ENCODE results near the gene TMEM198.

Gene TMEM198

DNA sequence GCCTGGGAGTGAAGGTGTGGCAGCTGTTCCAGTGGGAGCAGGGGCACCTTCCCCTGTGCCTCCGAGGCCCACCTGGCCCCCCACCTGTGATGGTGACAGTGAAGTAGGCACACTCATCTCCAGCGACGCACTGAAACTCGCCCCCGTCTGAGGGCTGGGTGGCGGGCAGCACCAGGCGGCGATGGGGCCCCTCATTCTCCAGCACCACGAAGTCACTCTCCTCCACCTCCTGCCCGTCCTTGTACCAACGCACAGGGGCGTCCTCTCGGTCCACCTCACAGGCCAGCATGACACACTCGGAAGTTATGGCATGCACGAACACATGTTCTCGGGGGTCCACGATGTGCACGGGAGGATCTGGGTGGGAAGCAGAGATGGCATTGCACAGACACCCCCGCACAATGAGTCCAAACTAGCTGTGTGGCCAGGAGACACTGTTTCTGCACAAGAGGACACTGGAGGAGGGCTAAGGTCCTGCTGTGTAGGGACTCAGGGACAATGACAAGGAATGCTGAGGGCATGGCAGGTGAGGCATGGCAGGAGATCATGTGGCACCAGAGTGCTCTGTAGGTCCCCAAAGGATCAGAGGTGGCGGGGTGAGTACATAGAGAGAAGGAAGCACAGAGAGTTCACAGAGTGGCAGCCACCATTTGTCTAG is 19.6 kb downstream of the TMEM198 start:
- DNase-seq (ENCODE audit: low read depth), result no peak

DNA sequence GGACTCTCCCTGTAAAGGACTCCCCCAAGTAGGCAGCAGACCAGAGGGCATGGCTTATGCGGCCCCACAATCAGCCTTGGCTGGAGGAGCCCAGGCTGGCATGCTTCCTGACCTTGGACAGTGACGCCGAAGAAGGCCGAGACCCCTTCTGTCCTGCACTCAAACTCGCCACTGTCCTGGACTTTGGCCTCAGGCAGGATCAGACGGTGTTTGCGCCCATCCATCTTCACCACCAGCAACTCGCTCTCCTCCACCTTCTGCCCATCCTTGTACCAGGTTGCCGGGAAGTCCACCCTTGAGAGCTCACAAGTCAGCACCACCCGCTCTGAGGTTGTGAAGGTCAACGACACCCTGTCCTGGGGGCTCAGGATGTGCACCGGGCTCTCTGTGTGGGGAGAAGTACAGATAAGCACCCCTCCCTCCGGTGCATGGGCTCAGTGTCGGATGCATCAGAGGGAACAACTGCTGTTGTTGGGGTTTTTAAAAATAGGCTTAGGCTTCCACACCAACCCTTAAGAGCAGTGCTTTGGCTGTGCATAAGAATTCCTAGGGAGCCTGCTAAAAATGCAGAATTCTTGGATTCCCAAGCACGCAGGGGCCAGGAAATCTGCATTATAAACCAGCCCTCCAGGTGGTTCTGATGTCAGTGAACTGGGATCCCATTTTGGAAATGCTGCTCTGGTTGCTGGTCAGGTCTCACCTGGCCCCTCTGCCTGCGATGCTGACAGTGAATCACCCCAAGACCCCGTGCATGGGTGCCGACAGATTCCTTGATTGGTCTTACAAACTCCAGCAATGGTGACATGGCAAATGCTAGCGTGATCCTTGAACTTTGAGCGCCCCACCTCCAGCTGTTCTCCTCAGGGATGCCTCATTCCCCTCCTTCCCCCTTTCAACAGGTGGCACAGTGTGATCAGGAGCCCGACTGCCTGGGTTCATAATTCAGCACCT is 21.6 kb downstream of the TMEM198 start:
- DNase-seq (ENCODE audit: low read depth), result no peak

DNA sequence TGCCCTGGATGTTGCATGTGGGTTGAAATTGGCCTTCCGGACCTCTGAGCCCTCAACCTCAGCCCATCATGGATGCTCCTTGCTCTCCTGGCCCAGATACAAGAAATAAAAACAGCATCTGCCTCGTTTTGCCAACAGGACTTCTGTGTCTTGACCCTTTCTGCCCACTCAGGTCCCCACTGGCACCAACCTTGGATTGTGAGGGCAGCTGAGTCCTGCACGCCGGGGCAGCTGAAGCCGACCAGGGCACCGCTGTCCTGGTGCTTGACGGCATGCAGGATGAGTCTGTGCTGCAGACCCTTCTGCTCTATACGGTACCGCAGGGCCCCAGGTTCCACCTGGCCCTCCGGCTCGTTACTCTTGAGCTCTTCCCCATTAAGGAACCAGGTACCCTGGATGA is 22.8 kb downstream of the TMEM198 start:
- DNase-seq (ENCODE audit: low read depth), result no peak

DNA sequence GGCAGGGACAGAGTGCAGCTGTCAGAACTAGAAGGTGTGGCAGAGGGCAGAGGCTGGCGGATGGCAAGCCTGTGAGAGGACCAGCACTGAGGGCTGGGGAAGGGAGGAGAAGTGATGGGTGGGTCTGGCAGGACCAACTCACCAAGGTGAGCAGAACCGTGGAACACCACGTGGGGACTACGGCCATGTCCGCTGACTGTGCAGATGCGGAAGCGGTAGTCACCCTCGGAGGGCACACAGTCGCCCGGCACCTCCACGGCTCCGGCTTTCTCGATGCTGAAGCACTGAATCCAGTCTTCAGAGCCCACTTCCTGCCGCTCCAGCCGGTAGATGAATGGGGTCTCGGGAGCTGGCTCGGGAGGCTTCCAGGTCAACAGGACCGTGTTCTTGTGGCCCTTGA is 23.3 kb downstream of the TMEM198 start:
- DNase-seq (ENCODE audit: low read depth), result no peak

DNA sequence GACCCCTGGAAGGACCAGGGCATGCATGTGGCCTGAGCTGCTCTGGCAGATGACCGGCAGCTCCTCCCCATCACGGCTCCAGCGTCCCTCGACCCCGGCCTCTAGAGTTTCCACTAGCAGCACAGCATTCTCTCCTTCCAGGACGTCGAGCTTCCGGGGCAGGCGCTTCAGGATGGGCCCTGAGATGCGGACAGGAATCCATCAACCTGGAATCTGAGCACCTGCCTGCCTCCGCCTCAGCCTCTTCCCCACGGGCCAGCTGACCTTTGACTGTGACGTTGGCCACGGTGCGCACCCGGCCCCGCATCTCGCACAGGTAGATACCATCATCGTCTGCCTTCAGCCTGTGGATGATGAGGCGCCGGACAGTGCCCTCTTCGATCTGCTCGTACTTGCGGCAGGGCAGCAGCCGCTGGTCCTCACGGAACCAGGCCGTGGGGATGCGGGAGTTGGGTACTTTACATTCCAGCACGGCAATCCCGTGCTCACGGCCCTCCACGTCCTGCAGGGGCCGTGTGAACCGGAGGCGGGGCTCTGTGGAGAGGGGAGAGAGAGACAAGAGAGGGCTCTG is 24.0 kb downstream of the TMEM198 start:
- no peak for DNase-seq (ENCODE audit: low read depth)

DNA sequence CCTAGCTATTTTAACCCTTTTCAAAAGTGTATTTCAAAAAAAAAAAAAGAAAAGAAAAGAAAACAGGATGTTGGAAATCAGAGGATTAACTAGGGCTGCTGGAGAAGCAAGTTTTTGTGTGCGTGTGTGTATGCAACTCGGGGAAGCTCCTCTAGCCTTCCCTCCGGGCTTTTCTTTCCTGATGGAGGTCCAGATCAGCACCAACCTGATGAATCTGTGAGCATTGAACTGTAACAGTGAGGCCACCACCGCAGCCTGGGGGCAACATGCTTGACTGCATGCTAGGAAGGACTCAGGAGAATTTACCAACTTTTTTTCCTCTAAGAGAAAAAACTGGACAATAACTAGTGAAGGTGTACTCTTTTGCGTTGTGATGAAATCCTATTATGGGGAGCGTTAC is 25.2 kb downstream of the TMEM198 start:
- no peak for DNase-seq (ENCODE audit: low read depth)

DNA sequence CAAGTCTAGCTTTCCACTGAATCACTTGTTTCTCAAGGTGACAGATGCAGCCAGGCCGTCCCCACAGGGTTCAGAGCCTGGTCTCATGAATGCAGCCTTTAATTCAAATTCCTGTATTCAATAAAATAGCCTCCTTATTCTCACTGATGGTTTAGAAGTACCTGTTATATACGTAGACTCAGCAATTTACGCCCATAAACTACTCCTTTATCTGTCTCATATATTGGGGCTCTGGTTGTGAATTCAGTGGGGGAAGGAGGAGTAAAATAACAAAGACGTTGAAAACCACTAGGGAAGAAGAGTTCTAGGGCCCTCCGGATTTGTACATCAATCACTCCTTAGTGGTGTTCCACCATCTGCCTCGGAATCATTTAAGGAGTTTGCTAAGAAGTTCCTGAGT is 25.8 kb downstream of the TMEM198 start:
- DNase-seq (ENCODE audit: low read depth), result no peak

DNA sequence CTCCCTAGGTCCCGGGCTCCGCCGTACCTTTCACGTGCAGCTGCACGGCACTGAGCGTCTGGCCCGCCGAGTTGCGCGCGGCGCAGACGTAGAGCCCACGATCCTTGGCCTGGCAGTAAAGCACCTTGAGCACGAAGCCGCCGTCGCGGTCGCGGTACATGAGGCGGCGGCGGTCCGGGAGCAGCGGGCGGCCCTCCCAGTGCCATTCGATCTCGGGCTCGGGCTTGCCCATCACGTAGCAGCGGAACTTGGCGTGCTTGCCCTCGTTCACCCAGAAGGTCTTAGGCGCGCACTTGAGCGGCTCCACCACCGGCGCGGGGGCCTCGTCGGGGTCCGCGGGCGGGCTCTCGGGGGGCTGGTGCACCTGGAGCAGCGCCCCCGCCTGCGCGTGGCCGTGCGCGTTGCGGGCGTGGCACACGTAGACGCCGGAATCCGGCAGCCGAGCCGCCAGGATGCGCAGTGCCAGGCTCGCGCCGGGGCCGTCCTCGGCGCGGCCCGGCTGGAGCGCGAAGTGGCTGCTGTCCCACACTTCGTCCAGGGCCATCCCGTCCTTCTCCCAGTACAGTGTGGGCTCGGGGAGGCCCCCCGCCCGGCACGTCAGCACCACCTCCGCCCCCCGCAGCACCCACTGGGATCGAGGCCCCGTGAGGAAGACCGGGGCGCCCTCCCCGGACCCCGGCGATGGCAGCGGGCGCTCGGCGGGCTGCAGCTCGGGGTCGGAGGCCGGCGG is 26.5 kb downstream of the TMEM198 start:
- no peak for DNase-seq (ENCODE audit: low read depth)

DNA sequence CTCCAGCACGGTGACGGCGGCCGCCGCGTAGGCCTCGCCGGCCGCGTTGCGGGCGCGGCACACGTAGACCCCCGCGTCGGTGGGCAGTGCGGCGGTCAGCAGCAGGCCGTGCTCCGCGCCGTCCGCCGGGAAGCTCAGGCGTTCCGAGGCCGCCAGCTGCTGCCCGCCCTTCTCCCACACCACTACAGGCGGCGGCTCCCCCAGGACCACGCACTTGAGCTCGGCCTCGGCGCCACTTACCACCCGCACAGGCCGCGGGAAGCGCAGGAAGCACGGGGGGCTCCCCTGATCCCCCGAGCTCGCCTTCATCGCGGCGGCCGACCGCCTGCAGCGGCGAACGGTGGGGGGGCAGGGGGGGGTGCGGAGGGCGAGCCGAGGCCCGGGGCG is 27.1 kb downstream of the TMEM198 start:
- no peak for DNase-seq (ENCODE audit: low read depth)

DNA sequence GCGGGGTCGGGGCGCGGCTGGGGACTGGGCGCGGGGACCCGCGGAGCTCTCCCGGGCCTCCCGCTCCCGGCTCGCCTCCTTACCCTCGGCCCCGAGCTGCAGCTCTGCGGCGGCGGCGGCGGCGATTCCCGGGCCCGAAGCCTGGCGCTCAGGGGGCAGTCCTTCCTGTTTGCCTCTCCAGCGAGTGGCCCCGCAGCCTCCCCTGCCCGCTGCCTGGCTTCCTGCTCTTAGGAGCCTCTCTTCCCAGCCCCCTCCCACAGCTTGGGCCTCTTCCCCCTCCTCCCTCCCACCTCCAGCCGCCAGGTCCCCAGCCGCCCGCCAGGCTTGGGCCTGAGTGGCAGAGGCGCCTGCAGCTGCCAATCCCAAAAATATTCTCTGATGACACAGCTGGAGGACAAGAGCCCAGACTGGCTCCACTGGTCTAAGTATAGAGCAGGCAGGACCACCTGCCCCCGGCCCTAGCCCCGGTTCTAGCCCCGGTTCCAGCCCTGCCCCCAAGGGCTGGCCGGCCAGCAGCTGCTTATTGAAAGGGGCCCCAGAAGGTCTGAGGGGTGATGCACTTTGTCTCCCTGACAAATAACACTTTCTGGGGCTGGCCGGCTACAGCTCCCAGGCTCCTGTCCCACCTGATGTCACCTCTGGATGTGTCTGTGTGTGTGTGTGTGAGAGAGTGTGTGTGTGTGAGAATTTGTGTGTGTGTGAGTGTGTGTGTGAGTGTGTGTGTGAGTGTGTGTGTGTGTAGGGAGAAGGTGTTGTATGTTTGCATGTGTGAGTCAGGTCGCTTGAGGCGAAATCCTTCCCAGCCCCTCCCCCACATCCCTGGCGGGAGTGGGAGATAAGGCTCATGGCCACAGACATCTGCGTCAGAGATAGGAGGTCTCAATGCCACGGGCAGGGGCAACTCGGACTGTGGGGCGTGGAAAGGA is 27.7 kb downstream of the TMEM198 start, which contains the start of gene OBSL1:
Gene OBSL1 (minus strand): TSS at position 229 of the 926 bp plus-strand sequence. CDS start 307 bp downstream, outside the sequence.
- no peak for DNase-seq (ENCODE audit: low read depth)

DNA sequence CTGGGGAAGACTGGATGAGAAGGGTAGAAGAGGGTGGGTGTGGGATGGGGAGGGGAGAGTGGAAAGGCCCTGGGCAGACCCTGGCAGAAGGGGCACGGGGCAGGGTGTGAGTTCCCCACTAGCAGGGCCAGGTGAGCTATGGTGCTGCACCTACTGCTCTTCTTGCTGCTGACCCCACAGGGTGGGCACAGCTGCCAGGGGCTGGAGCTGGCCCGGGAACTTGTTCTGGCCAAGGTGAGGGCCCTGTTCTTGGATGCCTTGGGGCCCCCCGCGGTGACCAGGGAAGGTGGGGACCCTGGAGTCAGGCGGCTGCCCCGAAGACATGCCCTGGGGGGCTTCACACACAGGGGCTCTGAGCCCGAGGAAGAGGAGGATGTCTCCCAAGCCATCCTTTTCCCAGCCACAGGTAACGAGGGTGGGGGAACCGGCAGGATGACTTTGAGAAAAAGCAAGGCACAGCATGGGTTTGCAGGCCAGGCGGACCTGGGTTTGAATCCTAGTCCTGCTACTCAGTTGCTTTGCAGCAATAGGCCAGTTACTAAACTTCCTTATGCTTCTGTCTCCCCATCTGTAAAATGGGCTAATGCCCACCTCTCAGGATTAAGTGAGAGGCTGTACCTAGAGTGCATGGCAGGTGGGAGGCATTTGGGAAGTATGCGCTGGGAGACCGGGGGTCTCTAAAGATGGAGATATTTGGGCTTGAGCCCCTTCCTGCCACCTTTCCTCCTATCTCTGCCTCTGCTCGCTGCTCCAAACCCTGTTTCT is 28.6 kb downstream of the TMEM198 start, which contains the start of gene INHA:
Gene INHA (plus strand): TSS at position 74 of the 765 bp plus-strand sequence. CDS start 65 bp downstream, at position 139.
- DNase-seq (ENCODE audit: low read depth), result no peak

DNA sequence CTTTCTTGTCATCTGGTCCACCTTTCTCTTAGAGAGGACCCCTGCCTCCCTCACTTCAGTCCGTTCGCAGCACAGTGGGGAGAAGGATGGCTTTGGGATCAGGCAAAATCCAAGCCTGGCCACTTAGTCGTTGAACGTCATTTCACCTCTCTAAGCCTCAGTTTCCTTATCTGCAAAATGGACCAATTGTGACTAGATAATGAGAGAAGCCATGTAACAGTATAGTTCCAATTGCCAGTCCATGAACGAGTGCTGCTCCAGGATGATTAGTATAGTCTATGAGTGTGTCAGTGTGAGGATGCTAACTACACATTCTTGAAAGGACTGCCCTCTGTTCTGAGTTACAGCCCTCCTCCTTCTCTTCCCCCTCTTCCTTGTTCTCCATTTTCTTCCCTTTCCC is 29.3 kb downstream of the TMEM198 start:
- no peak for DNase-seq (ENCODE audit: low read depth)

DNA sequence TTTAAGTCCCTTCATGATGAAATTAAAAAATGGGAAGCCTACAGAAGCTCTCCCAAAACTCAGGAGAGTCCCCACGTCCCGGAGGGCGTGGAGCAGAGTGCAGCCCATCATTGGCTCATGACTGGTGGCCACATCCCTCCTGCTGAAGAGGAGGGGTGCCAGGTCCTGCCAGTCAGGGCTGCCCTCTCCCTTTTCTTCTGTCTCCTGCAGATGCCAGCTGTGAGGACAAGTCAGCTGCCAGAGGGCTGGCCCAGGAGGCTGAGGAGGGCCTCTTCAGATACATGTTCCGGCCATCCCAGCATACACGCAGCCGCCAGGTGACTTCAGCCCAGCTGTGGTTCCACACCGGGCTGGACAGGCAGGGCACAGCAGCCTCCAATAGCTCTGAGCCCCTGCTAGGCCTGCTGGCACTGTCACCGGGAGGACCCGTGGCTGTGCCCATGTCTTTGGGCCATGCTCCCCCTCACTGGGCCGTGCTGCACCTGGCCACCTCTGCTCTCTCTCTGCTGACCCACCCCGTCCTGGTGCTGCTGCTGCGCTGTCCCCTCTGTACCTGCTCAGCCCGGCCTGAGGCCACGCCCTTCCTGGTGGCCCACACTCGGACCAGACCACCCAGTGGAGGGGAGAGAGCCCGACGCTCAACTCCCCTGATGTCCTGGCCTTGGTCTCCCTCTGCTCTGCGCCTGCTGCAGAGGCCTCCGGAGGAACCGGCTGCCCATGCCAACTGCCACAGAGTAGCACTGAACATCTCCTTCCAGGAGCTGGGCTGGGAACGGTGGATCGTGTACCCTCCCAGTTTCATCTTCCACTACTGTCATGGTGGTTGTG is 30.9 kb downstream of the TMEM198 start:
- DNase-seq (ENCODE audit: low read depth), result no peak

DNA sequence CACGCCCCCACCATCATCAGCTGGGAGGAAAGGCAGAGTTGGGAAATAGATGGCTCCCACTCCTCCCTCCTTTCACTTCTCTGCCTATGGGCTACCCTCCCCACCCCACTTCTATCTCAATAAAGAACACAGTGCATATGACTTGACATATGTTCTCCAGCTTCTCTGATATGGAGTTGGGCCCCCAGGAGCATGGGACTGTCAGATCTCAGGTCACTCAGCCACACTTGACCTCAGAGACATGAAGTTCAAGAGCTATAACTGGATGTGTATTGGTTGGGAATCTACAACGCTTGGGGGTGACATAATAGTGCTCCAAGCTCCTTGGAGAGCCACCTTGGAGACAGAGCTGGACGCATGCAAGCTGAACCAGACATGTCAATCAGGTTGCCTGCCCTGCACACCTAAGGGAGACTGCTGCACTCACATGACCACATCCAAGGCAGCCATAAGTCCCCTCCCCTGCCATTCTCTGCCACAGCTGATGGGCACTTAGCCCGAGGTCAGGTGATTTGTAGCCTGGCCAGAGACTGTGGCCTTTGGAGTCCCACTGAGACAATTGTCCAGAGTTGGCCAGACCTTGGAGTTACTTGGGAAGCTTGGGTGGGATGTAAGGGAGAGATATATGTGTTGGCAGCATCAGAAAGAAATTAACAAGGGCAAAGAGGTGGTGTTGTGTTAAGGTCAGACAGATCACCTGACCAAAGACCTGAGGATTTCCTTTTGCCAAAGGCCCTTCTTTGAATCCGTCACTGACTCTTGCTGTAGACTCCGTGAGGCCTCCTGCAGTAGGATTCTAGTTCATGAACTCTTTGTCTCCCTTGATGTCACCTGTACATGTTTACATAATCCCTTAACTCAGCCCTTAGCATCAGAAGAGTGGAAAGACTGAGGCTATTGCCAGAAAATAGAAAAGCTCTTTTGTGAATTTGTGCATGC is 32.0 kb downstream of the TMEM198 start:
- no peak for DNase-seq (ENCODE audit: low read depth)

DNA sequence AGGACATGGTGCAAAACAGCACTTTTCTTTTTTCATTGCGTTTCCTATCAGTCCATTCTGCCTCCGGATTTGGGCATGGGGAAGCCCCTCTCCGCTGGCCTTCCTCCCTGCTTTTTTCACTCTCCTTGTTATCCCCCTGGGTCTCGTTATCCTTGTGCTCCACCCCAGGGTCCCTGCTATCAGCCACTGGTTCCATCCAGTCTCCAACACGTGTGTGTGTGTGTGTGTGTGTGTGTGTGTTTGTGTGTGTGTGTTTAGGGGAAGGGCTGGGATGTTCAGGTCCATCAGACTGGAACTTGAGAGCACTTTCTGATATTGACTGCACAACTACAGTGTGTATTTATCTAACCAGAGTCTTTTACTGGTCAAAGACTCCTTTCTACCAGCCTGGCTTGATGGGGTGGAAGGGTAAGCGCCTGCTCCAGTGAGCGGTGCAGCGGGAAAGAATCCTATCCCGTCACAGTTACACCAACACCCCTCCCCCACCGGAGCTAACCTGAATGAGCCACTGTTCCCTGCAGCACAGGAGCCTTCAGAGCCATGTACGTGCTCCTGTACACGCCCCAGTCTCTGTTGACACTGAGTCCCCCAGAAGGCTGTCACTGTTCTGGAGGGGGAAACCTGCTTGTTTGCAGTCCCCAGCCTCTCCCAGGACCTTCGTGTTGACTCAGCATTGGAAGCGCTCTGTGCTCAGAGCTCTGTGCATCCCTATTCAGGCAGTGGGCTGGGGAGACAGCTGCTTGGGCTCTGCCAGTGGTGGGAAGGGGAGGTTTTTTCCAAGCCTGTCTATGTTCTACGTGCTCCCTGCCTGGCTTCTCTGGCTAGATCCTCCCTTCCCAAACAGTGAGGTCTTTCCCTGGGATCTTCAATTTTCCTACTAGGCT is 32.9 kb downstream of the TMEM198 start:
- no peak for DNase-seq (ENCODE audit: low read depth)

DNA sequence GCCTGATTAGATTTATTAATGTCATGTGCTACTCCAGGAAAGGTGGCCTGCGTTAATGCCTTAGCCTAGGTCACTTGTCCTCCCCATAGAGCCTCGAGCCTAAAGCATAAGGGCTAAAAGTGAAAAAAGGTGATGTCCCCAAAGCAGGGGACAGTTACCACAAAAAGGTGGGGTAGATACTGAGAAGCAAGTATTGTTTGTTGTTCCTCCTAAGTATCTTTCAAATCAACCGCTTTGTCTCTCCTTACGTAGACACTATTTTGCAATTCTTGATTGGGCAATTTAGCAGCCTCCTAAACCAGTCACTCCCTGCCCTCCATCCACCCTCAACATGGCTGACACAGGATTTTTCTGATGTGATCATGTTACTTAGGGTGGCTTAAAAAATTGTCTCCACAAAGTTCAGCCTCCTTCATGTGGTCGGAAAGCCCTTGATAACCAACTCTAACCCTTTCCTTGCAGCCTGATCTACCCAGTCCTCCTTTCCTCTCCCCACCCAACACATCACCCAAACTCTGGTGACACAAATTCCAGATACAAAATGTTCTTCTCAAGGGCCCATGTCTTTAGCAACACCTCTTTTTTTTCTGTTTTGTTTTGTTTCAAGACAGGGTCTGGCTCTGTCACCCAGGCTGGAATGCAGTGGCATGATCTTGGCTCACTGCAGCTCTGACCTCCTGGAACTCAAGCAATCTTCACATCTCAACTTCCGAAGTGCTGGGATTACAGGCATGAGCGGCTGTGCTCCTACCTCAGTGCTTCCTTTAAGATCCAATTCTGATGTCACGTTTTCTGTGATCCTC is 35.2 kb downstream of the TMEM198 start:
- no peak for DNase-seq (ENCODE audit: low read depth)
